ENCODE results near the gene RAMP1.

Gene RAMP1

GRCh38 chr2:237877576-237878307, 18.3 kb downstream of the RAMP1 start:
- DNase-seq: no peak

- DNase-seq: no peak
These were observed 19.1 kb downstream of the RAMP1 start for GRCh38 chr2:237878321-237879057.

DNA sequence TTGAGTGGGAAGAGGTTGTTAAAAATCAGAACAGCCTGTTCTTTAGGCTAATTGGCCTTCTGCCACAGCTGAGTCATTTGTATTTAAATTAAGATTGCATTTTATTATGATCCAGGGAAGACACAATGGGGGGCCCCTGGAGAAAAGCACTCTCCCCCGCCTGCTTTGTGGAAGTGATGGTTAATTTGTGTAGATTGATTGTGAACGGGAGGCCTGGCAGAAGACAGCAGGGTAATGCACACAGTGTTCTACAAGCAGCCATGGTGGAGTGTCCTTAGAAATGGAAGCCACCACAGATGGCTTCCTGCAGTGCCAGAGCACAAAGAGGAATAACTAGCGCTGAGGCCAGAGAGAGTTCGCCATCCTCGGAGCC, 19.6 kb downstream of the RAMP1 start:
- DNase-seq: peak; percentile 77

- no peak for DNase-seq
These were observed 20.7 kb downstream of the RAMP1 start for GRCh38 chr2:237879991-237880560.

DNA sequence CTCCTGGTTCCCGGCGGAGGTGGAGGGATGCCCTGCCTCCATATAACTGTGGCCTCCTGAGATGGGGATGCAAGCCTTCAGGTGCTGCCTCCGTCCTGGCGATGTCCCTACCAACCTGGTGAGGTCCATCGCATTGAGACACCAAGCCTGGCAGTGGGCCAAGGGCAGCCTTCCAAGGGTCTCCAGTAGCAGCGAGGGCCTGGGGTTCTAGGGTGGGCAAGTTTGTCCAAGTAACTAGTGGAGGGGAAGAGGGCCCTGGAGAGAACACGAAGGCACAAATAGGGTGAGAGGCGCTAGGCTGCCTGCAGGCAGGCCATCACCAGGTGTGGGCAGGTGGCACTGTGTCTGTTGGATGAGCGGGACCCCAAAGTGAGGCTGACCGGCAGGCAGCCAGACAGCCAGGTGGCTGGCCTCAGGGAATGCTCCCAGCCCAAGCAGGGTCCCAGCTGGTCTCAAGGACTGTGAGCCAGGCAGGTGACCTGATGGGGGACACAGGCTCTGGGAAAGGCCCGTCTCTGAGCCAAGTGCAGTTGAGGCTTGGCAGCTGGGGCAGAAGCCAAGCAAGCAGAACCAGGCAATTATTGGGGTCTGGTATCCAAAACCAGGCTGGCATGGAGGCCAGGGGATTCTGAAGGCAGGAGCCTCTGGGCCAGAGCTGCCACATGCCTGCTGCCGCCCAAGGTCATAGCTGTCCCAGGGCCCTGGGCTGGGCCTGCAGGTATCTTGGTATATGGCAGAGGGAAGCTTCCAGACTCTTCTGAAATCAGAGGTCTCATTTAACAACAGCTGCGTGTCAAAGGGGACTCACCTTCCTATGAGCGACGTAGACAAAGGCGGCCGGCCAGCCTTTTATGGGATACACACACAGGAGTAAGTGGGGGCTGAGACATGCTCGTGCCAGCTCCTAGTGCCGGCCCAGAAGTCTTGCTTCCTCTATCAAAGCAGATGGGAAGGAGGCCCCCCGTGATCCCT, 23.4 kb downstream of the RAMP1 start:
- no peak for DNase-seq

GRCh38 chr2:237883951-237884446, 24.6 kb downstream of the RAMP1 start:
- no peak for DNase-seq

- DNase-seq: no peak
These were observed 25.3 kb downstream of the RAMP1 start for GRCh38 chr2:237884681-237885080.

- no peak for DNase-seq
These were observed 25.9 kb downstream of the RAMP1 start for GRCh38 chr2:237885111-237885930.

- no peak for DNase-seq
These were observed 26.7 kb downstream of the RAMP1 start for GRCh38 chr2:237885931-237886684.

DNA sequence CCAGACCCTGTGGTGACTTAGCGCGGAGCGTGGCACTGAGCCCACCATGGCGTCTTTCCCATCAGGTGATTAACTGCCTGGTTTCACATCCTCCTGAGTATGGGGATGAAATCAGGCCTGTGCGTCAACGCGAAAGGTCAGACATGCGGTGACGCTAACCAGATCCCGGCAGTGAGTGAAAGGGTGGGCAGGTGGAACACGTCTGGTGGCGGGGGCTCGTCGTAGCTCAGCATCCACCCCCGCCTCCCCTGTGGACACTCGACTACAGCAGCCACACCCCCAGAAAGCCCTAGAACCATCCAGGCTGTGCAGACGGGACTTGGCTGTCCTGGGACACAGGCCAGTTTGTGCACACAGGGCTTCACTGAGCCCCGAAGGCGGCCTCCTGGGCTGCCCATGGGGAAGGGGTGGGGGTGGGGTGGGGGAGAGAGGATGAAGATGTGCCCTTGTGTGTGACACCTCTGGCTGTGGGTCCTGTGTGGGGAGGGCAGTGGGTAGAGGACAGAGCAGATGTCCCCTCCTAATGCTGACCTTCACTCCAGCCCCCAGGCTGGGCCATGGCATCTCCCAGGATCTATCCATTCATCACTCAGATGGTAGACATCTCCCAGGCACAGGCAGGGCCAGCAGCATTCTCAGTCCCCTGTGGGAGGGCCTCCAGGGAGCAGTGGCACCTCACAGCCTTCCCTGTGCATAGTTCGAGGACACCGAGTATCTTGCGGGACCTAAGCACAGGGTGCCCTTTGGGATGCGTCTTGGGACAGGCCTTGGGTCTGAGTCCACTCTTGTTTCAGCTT, 27.5 kb downstream of the RAMP1 start:
- no peak for DNase-seq

DNA sequence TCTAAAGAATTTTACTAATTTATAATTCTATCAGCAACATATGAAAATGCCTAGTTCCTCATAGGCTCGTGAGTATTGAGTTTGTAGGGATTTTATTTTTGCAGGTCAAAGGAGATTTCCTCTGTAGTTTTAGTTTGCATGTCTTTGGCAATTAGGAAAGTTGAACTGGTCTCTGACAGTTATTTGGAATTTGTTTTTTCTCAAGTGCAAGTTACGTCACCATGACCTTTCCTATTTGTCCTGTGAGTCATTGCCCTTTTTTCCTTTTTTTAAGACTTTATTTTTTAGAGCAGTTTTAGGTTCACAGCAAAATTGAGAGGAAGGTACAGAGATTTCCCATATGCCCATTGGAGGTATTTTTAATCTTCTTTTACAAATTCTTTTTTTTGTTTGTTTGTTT, 29.0 kb downstream of the RAMP1 start:
- no peak for DNase-seq

DNA sequence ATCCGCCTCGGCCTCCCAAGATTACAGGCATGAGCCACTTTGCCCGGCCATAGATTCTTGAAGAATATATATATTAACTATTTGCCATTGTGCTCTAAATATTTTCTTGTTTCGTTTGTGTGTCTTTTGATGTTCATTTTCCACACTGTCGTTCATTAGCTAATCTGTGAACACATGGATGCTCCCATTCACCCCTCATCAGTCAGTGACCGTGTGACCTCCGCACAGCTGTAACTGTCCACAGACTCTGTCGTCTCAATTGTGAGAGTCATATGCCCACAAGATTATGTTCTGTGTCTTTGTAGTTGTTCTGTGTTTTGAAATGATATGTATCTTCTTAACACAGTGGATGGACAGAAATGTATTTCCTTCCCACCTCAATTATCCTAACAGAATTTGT, 29.6 kb downstream of the RAMP1 start:
- DNase-seq: no peak

- DNase-seq: no peak
These were observed 30.4 kb downstream of the RAMP1 start for GRCh38 chr2:237889811-237890210.

GRCh38 chr2:237892478-237892877, 33.1 kb downstream of the RAMP1 start:
- no peak for DNase-seq

DNA sequence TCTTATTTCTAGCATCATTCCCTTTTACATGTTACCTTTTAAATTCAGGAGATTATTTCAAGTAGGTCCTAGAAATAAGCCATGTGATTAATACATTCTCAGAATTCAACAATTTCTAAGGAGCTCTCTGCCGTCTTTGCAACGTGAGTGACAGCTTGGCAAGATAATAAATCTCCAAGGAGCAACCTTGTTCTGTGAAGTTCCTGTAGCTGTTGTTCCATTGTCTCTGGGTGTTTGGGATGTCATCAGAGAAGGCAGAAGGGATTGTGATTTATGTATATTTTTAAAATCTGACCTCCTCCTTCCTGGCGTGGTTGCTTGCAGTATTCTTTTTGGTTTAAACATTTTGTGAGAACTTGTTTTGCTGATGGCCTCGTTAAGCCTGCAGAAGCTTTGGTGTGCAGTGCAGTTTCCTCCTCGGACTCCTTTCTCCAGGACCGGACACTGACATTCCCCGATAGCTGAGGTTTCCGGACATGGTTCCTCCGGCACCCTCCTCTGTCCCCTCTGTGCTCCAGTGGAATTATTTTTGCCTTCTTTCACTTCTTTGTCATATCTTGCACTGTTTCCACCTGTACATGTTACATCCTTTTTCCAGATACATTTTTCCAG, 33.7 kb downstream of the RAMP1 start:
- no peak for DNase-seq

DNA sequence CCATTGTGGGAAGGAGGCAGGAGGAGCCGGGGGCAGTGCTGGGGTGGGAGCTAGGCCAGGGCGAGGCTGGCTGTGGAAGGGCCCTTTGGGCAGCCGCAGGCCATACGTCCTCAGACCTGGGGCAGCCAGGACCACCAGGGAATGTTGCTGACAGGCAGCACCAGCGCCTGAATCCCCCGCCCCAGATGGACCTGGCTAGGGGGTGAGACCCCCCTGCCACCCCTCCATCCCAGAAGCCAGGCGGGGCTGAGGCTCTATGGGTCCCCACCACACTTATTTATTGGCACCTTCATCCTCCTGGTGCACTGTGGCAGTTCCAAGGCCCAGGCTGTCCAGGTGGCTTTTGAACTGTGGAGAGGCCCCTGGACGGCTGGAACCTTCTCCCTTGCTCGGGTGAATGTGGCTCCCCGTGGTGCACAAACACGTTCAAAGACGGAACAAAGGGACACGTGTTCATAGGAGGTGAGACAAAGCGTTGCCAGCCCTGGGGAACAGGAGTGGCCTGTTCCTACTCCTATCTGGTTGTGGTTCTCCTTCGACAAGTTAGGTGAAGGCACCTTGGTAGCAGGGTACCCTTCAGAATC, 35.1 kb downstream of the RAMP1 start:
- DNase-seq: no peak

DNA sequence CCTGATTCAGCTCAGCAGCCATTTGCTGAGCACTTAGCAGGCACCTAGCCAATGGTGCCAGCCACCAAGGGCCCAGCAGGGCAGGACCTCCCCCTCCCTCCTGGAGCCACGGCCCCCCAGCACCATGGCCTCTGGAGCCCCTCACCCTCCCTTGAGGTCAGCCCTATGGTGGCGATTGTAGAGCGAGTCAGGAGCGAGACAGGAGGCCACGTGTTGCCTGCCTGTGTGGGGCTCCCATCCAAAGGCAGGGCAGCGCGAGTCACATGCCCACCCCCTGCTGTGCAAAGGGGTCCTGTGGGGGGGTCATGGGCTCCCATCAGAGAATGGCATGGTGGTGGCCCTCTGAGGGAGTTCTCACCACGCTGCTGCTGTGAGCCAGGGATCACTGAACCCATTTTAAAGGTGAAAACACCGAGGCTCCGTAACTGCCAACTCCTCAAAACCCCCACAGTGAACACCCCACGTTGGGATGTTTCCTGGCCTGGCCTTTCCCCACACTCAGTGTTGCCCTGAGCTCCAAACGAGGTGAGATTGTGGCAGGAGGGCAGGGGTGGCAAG, 35.6 kb downstream of the RAMP1 start:
- no peak for DNase-seq

DNA sequence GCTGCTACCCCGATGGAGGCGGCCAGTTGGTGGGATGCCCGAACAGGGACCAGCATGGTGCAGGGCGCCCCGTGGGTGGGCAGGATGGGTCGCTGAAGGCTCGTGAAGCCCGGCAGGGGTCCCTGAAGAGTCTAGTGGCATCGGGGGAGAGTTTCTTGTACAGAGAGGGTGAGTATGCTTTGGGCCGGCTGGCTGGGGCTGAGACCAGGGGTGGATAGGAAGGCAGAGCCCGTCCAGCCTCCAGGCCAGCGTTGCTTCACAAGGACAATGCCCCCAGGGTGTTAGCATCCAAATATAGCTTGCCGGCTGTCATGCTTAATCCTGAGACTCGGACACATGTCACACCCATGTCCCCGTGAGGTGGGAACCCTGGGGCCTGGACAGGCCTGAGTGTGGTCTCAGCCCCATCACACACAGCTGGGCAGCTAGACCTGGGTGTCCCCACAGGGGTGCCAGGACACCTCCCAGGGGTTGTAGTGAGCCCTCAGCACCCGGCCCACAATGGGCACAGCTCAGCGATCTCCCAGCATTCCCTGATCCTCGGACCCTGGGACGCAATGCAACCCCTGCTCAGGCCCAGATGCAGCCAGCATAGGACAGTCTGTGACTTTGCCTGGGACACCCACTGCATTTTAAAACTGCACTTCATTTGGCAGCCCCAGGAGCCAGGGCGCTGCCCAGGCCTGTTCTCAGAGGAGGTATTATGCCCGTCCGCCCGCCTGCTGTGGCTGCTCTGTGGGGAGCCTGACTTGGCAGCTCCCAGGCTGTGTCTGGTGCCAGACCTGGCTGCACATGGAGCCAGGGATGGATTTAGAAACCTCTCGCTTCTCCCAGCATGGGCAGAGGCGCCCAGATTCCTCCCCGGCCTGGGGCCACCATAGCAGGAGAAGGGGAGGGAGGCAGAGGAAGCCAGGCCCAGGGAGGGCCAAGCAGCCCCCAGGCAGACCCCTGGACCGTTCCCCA, 36.4 kb downstream of the RAMP1 start:
- peak; percentile 74 for DNase-seq

Measured in COR-L47 (cell line).